Measurements from ENCODE around the gene DIDO1.
"Not testable (repeated sequence)": the region's sequence is repeated elsewhere in the genome, so short reads cannot be mapped to it uniquely, and the experiment has no call there.

DNA sequence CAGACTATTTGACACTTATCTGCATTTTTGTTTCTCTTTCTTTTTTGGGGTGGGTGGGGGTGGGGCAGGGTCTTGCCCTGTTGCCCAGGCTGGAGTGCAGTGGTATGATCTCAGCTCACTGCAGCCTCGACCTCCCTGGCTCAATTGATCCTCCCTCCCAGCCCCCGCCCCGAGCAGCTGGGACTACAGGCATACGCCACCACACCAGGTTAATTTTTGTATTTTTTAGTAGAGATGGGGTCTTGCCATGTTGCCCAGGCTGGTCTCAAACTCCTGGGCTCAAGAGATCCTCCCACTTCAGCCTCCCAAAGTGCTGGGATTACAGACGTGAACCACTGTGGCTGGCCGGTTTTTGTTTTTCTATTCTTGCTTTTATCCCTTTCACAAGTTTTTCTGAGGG is 73.0 kb downstream of the DIDO1 start:
- TF ChIP-seq, protein P1, sequence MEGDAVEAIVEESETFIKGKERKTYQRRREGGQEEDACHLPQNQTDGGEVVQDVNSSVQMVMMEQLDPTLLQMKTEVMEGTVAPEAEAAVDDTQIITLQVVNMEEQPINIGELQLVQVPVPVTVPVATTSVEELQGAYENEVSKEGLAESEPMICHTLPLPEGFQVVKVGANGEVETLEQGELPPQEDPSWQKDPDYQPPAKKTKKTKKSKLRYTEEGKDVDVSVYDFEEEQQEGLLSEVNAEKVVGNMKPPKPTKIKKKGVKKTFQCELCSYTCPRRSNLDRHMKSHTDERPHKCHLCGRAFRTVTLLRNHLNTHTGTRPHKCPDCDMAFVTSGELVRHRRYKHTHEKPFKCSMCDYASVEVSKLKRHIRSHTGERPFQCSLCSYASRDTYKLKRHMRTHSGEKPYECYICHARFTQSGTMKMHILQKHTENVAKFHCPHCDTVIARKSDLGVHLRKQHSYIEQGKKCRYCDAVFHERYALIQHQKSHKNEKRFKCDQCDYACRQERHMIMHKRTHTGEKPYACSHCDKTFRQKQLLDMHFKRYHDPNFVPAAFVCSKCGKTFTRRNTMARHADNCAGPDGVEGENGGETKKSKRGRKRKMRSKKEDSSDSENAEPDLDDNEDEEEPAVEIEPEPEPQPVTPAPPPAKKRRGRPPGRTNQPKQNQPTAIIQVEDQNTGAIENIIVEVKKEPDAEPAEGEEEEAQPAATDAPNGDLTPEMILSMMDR (conservative IDR thresholded peaks at IDR 0.05; ENCODE audit: low read depth, low read length), result not testable (repeated sequence)
- not testable (repeated sequence) for TF ChIP-seq EZH2 (IDR thresholded peaks at IDR 0.05; ENCODE audit: low read length, unreplicated experiment); EZH2phosphoT487 (IDR thresholded peaks at IDR 0.05; ENCODE audit: borderline replicate concordance, low read length)

Data from PC-3 (cell line).